CD4-positive, alpha-beta T cell treated with Interleukin-6 for 4 hours (primary cell): Measurements from ENCODE around the gene NTMT2.

ENCODE experiments used
- DNase-seq: peaks from one replicate; pipeline ENCODE4 v3.0.0-alpha.2; 2020; ENCODE audit warnings: mixed read lengths

NTMT2 gene

GRCh38 chr1:170214117-170215032, 68.6 kb downstream of the NTMT2 start:
- DNase-seq = no peak

- DNase-seq = no peak
These were observed 69.5 kb downstream of the NTMT2 start for GRCh38 chr1:170215072-170215885.

- DNase-seq = no peak
These were observed 71.9 kb downstream of the NTMT2 start for GRCh38 chr1:170217517-170218256.

- no peak for DNase-seq
These were observed 72.5 kb downstream of the NTMT2 start for GRCh38 chr1:170218257-170218650.
